Measurements from ENCODE around the gene MT1HL1. TPM values are rescaled to one million over a fixed set of nuclear protein-coding genes. Genes with fewer than 3 reads are reported as not detected.

MT1HL1 gene
- total and polyA plus RNA-seq, 2 of the 4 experiments (the other 2 are of a cell fraction), result not detected

GRCh38 chr1:236989290-236990051 lies 14.8 kb downstream of the MT1HL1 start:
- no peaks in the 10 kb centered on the region for H3K79me1 ChIP-seq (ENCODE audit: low read depth in 1 of 2, low read length in 2 of 2)
- H4K8ac ChIP-seq (ENCODE audit: low read depth in 2 of 2, low read length in 2 of 2), result no peak overlapping the region
- no peak for DNase-seq
- H2BK20ac ChIP-seq (ENCODE audit: low read depth, low read length), result no peak overlapping the region
- no peak overlapping the region for H2AK5ac ChIP-seq (ENCODE audit: low read depth, low read length)
- no peaks in the 10 kb centered on the region for H3K27me3 ChIP-seq (ENCODE audit: control insufficient read depth, insufficient read depth, low read length)
- H4K91ac ChIP-seq (ENCODE audit: insufficient read depth, low read depth, low read length), result no peak overlapping the region
- ChIA-PET CTCF (no interaction called here), POLR2A (ENCODE audit: unreplicated experiment) (no interaction called here)
- TF ChIP-seq ELK1 (IDR thresholded peaks at IDR 0.05; ENCODE audit: borderline replicate concordance, low read depth, low read length) (no peak), RCOR1 (IDR thresholded peaks at IDR 0.05; ENCODE audit: insufficient replicate concordance, low read length) (no peak)
- H2BK5ac ChIP-seq (ENCODE audit: low read depth, low read length, poor library complexity, severe bottlenecking), result no peak overlapping the region
- no peak overlapping the region for H3K56ac ChIP-seq (ENCODE audit: extremely low read depth, insufficient read depth, low read length)
- no peak for ATAC-seq (ENCODE audit: low read depth)
- dilution Hi-C loops (cut with HindIII; ENCODE audit: low sequenced_read_pairs, unreplicated experiment), result no loop called here
- BruUV-seq (replicated peaks), result no TSS peak
- no peak overlapping the region for H2BK15ac ChIP-seq (ENCODE audit: low read depth, low read length)
- no peak overlapping the region for H2AFZ ChIP-seq (replicated peaks; ENCODE audit: low read length, poor library complexity)
- H3K18ac ChIP-seq (ENCODE audit: low read depth, low read length), result no peak overlapping the region
- H3K27ac ChIP-seq (ENCODE audit: insufficient read depth, low read length), result no peak overlapping the region
- H3K9me3 ChIP-seq (ENCODE audit: control insufficient read depth, insufficient read depth, low read length), result peaks cover 15% of the 10 kb centered on the region
- no peaks in the 10 kb centered on the region for H3K4me1 ChIP-seq (ENCODE audit: control insufficient read depth, insufficient read depth, low read length)
- intact Hi-C loops (cut with micrococcal nuclease), result no loop called here
- no peak overlapping the region for H3K4me3 ChIP-seq (ENCODE audit: insufficient read depth, low read depth, low read length)
- no peak overlapping the region for H3K23ac ChIP-seq (ENCODE audit: low read depth, low read length)
- no peak overlapping the region for H2AK9ac ChIP-seq (replicated peaks; ENCODE audit: low read depth, low read length, poor library complexity)
- WGBS, 2 experiments (ENCODE audit: extremely low coverage in 2 of 2, insufficient read length in 1 of 2), result no CpG with 5 or more reads among the region's 3 CpGs
- in situ Hi-C loops (cut with MboI; ENCODE audit: low sequenced_read_pairs), result no loop called here
- H3K9ac ChIP-seq (ENCODE audit: low read depth, low read length), result no peak overlapping the region
- no peak overlapping the region for H4K5ac ChIP-seq (ENCODE audit: low read depth, low read length)
- H3K4ac ChIP-seq (ENCODE audit: low read depth, low read length), result no peak overlapping the region
- H3K36me3 ChIP-seq (ENCODE audit: control insufficient read depth, insufficient read depth, low read length), result no peaks in the 10 kb centered on the region
- H3K14ac ChIP-seq (replicated peaks; ENCODE audit: low read depth, low read length), result no peak overlapping the region
- no peaks in the 10 kb centered on the region for H3K9me1 ChIP-seq (ENCODE audit: insufficient read depth, low read length)
- H2BK120ac ChIP-seq (ENCODE audit: low read depth, low read length), result no peak overlapping the region
- H4K20me1 ChIP-seq (ENCODE audit: insufficient read depth, low read length), result no peaks in the 10 kb centered on the region
- H3K4me2 ChIP-seq (ENCODE audit: low read depth, low read length), result no peak overlapping the region

Data from IMR-90 (cell line).